ENCODE measurements around the gene EIF3J.
A peak's percentile ranks its signal among the peaks of the same experiment; 100 is the strongest.
"Not testable (repeated sequence)": the region's sequence is repeated elsewhere in the genome, so short reads cannot be mapped to it uniquely, and the experiment has no call there.

EIF3J gene

GRCh38 chr15:44541282-44541958 lies 4.5 kb downstream of the EIF3J start:
- no peak for DNase-seq (ENCODE audit: low read depth)

DNA sequence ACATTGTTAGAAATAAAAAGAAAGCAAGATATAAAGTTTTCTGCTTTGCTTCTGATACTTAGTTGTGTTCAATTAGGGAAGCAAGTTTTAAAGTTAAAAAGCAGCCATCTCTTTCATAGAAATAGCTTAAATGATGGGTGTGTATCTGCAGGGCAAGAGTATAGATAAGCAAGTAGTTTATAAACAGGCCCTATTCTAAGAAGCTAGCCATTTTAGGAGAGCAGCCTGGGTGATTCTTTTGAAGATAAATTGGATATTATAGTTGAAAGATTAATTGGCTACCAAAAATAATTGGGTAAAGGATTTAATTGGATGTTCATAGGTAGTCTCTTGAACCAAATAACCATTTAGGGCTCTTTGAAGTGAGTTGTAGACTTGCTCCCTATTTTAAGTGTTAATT lies 5.6 kb downstream of the EIF3J start:
- no peak for DNase-seq (ENCODE audit: low read depth)

GRCh38 chr15:44544745-44545144 lies 7.8 kb downstream of the EIF3J start:
- not testable (repeated sequence) for DNase-seq (ENCODE audit: low read depth)

DNA sequence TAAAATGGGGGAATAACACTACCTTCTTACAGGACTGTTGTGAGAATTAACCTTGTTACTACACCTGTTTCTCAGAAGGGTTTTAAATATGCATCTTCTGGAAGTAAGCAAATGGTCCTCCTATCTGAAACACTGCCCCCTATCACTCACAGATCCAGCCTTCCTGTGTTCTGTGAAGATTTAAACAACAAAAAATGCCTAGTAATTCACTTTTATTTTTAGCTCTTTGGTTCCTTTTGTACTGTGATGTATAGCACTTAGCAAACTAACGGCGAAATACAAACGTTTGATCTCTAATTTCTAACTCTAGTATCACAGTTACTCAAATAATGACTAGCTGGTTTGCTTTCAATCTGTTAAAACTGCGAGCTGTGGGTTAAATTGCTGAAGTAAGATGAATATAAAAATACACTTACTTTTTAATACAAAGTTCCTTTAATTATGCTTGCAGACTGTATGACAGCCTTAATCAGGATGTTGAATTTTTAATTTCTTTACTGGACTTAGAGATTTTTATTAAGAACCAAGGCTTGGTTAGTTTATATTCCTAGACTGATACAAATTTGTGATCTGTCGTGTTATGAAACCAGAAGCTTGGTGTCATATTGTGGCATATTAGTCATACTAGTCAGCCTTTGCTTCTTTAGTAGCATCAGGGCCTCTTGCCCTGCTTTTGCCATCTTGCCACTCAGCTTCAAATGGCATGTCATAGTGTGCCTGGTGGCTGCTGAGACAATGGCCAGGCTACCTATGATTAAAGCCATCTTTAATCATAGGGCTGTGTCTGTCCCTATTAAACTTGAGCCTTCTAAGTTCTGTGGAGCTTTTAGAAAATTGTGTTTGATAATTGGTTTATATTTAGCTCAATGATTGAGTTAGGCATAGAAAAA lies 9.2 kb downstream of the EIF3J start:
- no peak for DNase-seq (ENCODE audit: low read depth)

GRCh38 chr15:44549152-44549551 lies 12.2 kb downstream of the EIF3J start:
- not testable (repeated sequence) for DNase-seq (ENCODE audit: low read depth)

GRCh38 chr15:44550256-44550655 lies 13.3 kb downstream of the EIF3J start:
- no peak for DNase-seq (ENCODE audit: low read depth)

DNA sequence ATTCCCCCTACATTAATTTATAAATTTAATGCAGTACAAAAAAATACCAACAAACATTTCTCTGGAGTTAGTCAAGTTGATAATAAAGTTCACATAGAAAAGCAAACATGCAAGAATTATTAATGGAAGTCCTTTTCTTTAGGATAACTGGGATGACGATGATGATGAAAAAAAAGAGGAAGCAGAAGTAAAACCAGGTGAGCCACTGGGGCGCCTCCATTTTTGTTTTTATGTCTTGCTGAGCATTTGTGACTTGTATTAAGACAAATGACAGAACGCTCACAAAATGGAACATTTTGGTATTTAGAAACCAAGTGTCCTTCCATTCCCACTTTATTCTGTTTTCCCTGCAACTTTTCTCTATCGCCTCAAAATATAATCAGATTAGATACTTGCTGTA lies 13.8 kb downstream of the EIF3J start:
- DNase-seq (ENCODE audit: low read depth), result no peak

- DNase-seq (ENCODE audit: low read depth), result no peak
Measured at GRCh38 chr15:44554934-44555723, 18.2 kb downstream of the EIF3J start.

- not testable (repeated sequence) for DNase-seq (ENCODE audit: low read depth)
Measured at GRCh38 chr15:44560926-44561325, 24.0 kb downstream of the EIF3J start.

DNA sequence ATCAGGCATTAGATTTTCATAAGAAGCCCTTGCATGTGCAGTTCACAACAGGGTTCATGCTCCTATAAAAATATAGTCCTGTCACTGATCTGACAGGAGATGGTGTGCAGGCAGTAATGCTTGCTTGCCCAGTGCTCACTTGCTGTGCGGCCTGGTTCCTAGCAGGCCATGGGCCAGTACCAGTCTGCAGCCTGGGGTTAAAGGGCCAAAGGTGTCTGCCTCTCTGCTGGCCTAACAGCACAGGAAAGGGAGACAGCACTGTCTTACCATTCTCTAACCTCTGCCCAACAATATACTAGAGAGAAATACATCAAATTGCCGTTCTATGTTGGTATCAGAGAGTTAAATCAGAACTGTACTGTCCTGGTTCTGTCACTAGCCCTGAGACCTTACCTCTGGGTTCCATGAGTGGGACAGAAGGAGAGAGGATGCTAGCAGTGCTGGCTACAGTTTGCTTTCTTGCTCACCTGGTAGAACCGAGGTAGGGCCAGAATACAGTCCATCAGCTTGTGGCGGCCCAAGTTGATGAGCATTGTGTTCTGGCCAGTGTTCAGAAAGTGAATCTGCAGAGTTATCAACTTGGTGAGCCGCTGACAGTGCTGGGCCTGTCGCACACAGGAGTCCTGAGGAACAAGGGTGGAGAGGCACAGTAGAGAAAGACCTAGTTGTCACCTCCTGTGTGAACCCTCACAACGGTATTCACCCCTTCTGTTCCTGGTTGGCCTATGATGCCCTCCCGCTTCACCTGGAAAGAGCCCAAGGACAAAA lies 28.6 kb downstream of the EIF3J start:
- no peak for DNase-seq (ENCODE audit: low read depth)

DNA sequence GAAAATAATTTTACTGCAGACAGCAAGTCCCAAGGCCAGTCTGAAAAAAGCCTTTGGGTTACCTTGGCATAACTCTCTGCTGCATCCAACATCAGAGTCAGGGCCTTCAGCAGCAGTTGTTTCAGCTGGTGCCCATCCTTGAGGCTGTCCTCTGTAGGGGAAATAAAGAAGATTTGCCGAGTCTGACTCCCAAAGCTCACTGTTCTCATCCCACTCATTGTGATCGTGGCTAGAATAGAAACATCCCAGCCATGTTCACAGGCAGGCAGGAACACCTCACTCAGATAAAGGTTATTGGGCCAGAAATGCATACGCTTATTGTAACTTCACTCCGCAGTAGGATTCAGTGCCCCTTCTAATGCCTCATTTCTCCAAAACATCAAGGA lies 29.2 kb downstream of the EIF3J start:
- no peak for DNase-seq (ENCODE audit: low read depth)

- DNase-seq (ENCODE audit: low read depth), result no peak
Measured at GRCh38 chr15:44568338-44568737, 31.4 kb downstream of the EIF3J start.

DNA sequence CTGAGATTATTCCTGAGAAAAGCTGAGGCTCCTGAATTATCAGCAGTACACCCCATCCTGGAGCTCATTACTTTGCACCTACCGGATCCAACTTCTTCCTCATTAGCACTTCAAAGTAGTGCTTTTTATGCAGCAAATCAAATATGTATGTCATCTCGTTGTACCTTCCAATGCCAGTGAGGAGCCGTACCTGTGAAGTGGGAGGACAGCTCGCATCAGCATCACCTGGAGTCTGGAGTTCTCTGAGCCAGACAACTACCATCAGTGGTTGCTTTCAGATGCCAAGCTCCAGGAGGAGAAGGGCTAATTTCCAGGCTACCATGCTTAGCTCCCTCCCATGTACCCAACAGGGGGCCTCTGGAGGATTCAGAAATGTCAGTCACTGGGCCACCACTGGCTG lies 32.4 kb downstream of the EIF3J start:
- no peak for DNase-seq (ENCODE audit: low read depth)

DNA sequence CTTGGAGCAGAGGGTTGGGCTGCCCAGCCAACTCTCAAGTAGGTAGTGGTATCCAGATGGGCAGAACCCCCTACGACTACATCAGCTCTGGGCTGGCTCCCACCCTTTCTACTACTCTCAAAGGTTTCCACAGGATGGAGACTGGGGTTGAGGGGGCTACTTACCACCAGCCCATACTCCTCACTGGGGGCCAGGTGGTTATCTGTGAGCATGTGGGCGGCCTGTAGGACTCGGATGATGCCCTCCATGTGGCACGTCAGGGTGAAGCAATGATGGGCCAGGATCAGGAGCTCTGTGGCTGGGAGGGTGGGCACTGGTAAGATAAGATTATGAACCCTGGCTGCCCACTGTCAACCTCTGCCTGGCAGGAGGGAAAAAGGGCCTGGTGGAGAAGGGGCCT lies 33.4 kb downstream of the EIF3J start:
- no peak for DNase-seq (ENCODE audit: low read depth)

DNA sequence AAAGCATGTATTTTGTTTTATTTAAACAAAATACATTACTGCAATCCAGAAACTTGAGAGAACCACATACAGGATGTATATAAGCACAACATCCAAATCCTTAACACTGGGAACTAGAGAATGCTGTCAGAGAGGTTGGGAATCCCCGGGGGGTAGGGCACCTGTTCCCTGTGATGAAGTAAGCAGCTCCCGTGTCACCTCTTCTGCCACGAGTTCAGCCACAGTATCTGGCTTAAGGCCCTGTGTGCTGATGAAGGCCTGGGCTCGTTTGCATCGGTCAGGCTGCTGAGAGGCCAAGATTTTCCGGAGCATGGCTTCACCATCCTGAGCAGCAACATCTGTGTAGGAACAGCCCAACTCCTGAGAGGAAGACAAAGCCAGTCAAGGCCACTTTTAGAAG lies 36.4 kb downstream of the EIF3J start:
- DNase-seq (ENCODE audit: low read depth), result no peak

- no peak for DNase-seq (ENCODE audit: low read depth)
Measured at GRCh38 chr15:44574734-44575133, 37.8 kb downstream of the EIF3J start.

- no peak for DNase-seq (ENCODE audit: low read depth)
Measured at GRCh38 chr15:44580105-44580504, 43.2 kb downstream of the EIF3J start.

GRCh38 chr15:44584162-44584749 lies 47.3 kb downstream of the EIF3J start:
- peak; percentile 11 for DNase-seq (ENCODE audit: low read depth)

GRCh38 chr15:44585633-44586032 lies 48.7 kb downstream of the EIF3J start:
- no peak for DNase-seq (ENCODE audit: low read depth)

DNA sequence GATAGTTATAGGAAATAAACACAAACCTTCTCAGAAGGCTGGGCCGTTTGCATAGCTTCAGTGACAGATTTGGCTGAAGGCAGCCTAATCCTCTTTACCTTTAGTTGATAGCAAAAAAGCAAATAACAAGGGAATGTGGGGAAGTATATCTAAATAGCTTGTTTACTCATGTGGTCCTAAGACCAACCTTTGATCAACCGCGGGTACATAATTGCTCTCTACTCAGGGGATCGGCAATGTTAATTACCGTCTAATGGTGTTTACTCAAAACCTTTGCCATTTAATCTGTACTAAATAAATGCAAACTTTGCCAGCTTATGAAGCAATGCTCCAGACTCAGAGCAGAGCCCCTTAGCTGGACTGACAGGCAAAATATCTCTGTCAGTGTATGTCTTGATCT lies 51.6 kb downstream of the EIF3J start:
- no peak for DNase-seq (ENCODE audit: low read depth)

DNA sequence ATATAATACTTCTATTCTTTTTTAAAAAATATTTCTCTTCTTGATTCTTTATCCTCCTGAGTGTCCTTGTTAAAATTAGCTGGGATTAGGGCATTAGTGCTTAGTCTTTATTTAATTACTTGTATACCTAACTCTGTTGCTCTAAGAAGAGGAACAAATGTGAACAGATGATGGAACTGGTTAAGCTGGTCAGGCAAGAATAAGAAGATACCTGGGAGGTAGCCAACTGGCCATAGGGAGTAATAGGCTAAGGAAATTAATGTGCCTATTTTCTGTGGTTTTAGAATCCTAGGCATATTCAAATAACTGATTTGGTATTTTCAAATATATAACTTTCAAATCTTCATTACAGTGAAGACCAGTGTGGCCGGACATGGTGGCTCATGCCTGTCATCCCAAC lies 54.4 kb downstream of the EIF3J start:
- DNase-seq (ENCODE audit: low read depth), result no peak

Data from T-helper 22 cell (primary cell).